SKM-1 treated with dmso at 0.1 percent for 144 hours (cell line): ENCODE results near the gene FHOD3.

Source experiments
- DNase-seq: peaks from one replicate; lab custom pipeline; 2025; ENCODE audit not compliant: unreplicated experiment; lab: John Stamatoyannopoulos, UW

FHOD3 gene

DNA sequence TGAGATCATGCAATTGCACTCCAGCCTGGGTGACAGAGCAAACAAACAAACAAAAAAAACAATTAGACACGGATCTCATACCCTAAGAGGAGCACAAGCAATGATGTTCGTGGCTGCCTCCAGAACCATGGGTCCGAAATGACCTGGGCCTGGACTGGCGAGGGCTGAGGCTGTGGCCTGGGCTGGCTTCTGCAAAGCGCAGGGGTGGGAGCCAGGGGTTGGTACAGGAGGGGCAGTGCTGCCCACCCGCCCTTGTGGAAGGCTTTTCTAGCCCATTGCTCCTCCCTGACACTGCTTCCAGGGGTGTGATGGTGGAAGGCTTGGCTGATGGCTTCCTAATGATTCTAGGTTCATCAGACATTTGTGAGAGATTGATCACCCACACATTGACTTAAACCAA, 167.8 kb downstream of the FHOD3 start:
- DNase-seq, result no peak

DNA sequence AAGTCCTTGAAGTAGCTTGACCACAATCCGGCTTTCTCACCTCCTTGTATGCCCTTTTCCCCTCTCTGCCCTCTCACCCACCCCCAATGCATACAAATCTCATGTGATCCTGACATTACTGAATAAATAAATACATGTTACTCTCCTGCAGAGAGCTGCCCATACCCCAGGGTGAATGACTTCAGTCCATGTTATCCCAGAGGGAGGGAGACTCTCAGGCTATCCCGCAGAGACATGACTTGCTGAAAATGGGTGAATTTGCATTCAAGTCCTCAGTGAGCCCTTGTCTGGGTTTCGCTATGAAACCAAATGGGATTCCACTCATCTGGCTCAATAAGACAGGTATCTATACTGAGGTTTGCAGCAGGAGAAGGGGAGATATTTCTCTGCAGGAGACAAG, 168.5 kb downstream of the FHOD3 start:
- DNase-seq, result no peak

DNA sequence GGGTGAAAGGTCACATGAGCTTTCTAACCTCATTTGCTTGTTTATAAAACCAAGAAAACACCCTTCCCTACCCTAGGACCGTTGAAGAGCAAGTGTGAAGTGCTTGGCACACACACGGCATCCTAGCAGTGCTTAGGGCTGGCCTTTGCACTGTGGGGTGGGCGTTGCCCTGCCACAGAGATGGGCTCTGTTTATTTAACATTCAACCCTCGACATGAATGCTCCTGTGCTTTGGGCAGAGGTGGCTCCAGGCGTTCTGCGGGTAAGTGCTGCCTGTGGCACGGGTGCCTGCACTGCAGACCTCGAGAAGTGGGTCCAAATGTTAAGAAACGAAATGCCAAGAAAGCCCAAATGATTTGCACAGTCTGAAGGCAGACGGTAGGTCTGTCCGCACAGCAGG, 170.1 kb downstream of the FHOD3 start:
- no peak for DNase-seq

DNA sequence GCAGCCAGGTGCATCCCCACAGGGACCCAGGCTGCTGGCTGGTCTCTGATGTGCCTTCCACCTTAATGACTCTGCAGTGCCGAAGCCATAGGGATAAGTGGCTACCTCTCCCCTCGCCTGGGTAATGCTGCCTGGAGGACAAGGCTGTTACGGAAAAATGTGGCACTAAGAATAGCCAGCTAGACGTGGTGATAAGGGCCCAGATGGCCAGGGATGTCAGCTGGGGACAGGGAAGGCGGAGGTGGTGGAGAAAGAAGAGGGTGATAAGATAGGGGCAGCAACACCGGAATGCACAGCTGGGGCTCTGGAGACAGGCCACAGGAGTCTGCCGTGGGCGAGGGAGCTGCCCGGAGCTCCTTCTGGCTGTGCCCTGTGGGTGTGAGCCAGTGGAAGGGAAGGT, 170.6 kb downstream of the FHOD3 start:
- DNase-seq, result no peak

DNA sequence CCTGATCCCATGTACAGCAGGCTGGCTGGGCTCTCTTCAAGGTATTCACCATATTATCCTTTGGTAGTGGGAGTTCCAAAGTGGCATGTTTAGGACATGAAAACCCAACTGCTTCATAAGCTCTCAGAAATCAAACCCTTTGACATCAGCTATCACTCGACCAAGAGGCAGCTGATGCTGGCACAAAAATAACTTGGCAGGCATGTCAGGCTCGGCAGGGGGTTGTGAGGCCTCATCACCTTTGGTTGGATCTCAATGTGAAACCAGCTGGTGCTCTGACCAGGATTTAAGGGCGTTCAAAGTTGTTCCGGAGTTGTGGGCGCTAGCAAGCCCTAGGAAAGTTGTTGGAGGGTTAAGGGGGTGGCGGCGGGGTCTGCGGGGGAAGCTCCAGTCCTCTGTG, 171.9 kb downstream of the FHOD3 start:
- DNase-seq, result no peak

DNA sequence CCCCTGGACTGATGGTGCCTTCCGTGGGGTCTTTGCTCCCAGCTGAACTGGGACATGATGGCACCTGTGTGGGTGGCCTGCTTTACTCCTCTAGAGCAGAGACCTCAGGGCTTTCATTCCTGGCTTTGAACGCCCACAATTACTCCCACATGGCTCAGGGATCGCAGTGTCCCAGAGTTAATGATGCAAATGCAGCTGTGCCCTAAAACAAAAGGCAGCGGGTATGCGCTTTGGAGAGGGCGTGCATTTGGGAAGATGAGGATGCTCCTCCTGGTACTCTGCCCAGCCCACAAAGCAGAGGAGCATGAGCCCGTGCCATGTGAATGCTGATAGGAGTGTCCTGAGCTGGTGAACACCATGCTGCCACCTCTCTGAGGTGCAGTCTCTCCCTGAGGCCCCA, 173.4 kb downstream of the FHOD3 start:
- no peak for DNase-seq

DNA sequence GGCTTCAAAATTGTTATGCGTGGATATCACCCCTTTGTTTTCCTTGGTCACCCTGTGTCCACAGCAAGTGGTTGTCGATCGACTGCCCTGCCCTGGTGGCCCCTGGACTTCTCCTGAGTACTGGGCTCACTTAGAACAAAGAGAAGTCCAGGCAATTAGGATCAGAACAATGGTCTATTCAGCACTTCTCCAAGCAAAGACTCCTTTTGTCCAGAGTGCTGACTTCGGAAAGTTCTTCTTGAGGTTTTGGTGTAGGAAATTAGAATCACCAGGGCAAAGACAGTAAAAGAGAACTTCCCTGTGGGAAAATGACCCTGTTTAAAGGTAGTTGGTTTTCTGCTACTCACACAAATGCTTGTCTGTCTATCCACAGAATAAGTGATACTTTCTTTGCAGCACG, 173.9 kb downstream of the FHOD3 start:
- no peak for DNase-seq

DNA sequence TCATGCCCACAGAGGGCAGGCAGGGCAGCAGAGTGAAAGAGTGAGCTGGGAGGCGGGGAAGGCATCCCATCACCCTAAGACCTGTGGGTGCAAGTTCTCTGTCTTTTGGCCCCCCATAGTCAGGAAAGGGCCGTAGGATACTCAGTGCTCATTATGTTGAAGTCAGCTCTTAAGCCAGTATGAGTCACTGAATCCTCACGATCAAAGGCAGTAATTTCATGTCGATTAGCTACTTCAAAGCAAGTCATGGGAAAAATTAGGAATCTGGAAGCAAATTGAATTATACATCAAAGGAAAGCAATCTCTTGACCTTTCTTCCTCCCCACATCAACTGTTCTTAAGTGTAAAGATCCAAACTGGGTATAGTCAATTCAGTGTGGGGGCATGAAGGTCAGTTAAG, 178.9 kb downstream of the FHOD3 start:
- DNase-seq, result no peak

DNA sequence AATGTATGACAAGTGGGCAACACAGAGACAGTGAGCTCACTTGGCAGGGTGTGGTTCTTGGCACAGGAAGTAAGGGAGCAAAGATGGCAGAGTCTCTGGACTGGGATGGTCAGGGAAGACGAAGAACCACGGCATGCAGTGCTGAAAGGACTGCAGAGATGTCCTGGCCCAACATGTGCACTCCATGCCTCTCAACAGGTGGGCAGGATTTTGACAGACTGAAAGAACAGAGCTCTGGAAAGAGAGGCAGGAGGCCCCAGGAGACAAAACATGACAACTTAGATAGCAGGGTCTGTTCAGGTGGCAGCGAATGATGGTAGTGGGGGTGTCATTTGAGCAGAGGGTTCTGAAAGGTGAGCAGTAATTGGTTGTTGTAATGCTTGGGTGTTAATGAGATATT, 180.3 kb downstream of the FHOD3 start:
- DNase-seq, result no peak

DNA sequence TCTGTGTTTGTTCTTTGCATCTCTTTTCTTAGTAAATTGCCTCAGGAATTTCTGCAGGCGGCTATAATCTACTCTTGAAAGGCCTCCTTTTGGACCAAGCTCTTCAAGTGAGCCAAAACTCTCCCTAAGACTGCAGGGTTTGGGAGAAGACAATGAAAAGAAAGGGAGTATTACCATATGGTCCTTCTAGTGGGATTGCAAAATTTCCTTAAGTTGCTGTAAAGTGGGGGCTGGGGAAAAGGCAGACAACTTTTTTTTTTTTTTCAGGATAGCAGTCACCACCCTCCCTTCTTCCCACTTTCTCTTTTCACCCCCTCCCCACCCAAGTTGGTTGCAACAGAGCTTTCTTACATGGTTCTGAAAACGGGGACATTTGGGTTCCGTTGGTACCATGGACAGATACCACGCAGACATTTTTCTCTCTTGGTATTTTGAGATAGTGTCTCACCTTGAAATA, 183.7 kb downstream of the FHOD3 start:
- no peak for DNase-seq

DNA sequence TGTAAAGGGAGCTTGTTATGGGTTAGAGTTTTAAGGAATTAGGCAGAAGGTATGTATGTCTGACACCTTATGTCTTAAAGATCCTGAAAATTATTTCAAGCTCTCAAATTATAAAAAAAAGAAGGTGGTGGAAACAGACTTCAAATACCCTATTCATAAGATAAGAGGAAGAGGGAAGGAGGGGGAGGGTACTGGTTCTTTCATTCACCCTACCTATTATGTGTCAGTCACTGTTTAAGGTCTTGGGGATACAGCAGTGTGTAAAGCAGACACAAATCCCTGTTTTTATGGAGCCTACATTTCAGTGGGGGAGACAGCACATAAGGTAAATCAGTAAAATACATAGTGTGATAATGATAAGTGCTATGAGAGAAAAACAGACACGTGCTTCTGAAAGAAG, 184.4 kb downstream of the FHOD3 start:
- DNase-seq, result no peak

DNA sequence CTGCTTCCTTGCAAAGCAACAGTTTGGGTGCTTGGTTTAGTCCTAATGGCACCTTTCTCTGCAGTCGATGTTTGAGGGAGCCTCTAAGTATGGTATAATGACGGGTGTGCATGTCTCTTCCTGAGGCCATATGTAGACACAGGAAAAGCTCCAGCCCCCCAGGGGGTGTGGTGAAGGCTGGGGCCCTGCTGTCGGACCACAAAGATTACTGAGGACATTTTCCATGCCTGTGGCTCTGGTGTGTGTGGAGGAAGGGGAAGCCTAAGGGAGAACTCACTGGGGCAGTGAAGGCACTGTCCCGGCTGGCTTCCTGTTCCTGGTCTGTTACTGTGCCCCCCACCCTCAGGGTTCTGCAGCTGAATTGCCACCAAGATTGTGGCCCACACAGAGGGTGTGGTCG, 187.1 kb downstream of the FHOD3 start:
- DNase-seq, result no peak

DNA sequence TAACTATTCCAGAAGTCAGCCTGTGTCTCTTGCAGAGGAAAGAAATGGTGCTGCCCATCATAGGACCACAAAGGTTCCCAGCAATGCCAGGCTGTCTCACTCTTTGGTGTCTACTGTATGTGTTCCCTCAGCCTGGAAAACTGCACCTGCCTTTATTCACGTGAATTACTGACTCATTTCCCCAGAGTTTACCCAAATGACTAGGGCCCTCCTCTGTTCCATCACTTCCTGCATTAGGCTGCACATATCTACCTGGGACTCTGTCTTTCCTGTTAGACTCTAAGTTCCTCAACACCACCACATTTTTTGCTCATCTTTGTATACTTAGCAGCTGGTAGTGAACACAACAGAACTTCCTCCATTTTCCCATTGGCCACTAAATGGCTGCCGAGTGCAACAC, 188.3 kb downstream of the FHOD3 start:
- DNase-seq, result no peak

DNA sequence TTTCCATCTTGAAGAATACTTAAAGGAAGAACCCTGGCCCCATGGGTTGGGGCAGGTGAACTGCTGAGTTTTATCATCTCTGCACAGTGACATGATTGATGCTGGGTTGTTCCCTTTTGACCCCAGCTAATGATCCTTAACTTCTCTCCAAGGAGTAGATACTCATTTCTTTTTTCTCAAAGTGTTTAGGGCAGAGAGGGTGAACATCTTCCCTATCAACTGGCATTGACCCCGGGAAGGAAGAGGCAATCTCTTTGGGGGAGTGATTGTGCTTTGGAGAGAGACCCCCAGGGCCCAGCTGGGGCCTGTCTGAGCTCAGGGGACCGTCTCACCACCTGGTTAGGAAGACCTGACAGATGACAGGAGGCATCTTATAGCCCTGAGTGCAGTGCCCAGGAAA, 190.6 kb downstream of the FHOD3 start:
- no peak for DNase-seq

DNA sequence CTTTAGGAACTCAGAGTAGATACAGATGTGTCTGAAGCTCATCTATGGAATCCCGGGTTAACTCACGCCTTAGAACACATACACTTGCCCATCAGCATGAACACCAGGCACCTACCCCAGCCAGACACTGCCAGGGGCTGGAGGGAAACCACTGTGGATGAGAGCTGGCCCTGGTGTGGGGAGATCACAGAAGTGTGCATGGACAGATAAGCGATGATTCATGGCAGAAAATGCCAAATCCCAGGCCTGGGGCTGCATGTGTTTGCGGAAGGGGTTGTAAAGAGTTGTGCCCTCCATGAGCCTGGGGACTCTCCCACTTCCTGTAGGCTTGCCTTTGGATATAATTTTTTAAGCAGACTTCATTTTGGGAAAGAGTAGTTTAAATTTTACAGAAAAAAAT, 193.4 kb downstream of the FHOD3 start:
- DNase-seq, result no peak

DNA sequence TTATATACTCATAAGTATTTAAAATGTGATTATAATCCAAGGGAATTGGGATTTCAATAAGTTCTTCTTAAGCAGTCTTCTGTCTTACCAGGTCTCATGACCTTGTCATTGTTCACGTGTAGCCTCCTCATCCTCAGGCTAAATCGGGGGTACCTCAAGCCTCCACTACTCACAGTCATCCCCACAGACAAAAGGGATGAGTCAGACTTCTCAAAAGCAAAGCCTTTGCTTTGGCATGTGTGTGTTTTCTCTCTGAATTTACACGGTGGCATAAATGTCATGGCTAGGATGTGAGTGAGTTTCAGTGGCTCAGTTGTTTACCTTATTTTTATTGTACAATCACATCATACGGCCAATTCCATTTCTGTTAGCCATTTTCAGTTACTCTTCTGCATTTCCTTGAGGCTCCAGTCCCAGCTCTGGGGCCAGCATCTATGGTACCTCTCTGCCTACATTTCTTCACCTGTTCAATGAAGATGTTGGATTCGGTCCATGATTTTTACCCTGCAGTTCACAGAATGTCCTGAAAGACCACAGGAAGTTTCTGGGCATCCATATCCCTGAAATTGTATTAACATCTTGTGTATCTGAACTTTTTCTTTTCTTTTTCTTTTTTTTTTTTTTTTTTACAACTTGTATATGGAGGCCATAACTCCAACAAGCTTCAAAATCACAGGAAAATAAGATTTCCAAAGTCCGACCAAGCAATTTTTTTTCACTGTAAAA, 195.3 kb downstream of the FHOD3 start:
- no peak for DNase-seq

DNA sequence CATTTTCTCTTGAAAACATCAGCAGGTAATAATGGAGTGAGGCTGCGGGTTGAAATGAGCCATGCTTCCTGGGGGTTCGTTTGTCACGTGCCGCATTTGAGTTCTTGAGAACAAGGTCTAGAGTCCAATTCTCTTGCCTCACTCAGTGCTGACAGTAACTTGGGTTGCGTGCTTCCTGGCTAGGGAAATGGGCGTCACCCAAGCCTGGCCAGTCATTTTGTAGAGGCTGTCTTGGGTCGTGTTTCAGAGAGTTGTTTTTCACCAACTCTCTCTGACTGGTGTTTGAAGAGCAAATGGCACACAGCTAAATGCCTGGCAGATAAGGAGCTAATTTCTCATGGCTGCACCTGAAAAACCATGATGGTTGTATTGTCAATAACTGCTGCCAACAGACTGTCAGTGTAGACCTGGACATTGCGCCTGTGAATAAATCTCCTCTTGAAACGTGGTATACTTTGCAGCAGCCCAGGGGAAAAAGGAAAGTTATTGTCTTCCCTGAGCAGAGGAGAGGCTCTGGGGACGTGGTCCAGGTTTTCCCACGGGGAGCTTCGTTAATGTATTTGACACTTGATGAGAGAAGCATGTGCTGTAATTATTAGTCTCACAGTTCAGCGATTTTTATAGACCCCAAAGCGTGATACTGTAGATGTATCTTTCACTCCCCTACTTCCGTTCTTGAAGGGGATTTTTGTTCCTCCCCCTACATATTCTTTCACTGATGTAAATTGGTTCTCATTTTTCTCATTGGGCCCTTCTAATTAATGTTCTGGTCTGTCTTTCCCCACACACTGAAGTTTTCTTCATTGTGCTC, 196.0 kb downstream of the FHOD3 start:
- DNase-seq, result no peak

DNA sequence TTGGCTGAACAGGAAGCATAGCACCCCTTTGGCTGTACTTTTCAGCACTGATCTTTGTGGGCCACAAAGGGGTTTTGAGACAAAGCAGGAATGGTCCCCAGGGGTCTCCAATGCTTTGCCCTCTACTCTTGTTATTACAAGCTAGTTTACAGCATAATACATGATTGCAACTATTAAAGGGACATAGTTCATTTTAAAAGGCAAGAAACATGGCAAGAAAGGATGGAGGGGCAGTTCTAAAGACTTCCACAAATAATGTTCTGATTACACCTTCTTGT, 196.6 kb downstream of the FHOD3 start:
- no peak for DNase-seq

DNA sequence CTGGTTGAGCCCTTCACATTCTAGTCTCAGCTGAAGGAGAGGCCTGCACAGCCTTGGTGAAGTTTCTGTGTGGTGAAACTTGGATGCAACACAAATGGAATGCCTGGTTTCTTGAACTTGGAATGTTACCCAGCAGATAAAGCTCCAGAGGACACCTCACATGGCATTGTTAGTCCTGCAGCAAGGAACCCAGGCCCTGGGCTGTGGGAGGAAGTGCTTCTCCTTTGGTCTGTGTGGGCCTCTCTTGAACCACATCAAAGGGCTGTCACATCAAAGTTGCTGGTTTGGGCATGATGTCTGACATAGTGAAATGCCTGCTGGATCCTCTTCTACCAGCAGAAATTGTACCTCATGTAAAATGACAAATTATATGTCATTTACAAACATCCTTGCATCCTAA, 198.5 kb downstream of the FHOD3 start:
- DNase-seq, result no peak

DNA sequence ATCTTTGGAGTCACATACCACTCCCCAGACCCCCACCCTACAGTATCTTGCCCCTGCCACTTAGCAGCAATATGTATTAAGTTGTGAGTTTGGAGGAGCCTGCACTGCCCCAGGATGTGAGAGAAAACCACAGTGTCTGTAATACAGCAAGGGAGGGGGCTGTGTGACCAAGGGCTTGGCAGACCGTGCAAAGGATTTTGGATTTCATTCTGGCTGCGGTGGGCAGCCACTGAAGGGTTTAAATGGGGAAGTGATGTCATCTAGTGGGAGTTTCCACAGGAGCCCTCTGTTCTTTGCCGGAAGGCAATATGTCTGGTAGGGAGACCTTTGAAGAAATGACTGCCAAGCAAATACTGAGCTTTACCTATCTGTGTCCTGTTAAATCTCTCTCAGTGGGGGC, 202.4 kb downstream of the FHOD3 start:
- DNase-seq, result peak; percentile 1

DNA sequence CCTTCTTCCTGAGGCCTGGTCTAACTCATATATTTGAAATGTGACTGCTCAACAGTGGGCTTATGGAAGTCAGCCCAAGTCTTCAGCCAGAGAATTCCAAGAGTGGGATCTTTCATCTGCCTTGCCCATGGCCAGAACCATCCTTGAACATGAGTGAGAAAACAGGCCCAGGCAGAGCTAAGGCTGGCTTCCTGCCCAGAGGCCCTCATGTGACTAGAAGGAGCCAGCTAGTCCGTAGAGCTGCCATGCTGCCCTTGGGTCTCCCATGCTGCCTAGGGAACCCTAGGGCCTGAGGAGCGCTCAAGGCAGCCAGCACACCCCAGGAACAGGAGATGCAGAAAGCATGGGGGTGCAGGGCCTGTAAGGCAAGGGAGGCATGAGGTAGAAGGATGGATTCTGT, 203.6 kb downstream of the FHOD3 start:
- no peak for DNase-seq

DNA sequence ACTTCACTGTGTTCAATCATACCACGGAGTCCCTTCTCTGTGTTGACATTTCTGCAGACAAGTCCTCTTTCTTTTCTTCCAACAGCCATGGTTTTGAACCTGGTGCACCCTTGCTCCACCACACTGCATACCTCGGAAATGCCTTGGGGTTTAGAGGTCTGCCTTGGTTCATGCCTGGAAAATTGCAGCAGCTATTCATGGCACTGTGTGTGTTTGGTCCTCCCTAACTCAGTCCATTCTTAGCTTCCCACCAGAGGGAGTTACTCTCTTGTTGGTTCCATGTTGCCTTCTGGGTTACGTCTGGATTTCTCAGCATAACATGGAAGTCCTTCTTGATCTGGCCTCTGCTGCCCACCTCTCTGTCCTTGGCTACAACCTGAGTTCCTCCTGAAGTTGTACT, 206.0 kb downstream of the FHOD3 start:
- no peak for DNase-seq

DNA sequence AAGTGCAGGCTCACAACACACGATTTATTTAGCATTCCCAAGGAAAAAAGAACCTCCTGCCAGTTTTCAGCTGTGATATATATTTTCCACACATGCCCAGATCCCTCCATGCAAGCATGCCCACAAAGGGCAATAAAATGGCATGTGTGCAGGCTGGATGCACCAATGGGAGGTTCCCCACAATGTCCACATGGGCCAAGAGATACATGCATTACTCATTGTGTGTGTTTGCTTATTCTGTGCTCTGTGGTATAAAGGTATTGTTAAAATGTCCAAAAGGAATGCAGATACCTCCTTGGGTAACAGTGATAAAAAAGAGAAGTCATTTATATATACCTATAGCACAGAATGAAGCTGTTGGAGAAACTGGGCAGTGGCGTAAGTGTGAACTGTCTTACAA, 207.4 kb downstream of the FHOD3 start:
- no peak for DNase-seq
